ENCODE measurements around the gene OTOGL. TPM values are rescaled to one million over a fixed set of nuclear protein-coding genes. Genes with fewer than 3 reads are reported as not detected.

OTOGL gene
- total RNA-seq, 1 donor from 2014 or later, result 0.09 TPM

DNA sequence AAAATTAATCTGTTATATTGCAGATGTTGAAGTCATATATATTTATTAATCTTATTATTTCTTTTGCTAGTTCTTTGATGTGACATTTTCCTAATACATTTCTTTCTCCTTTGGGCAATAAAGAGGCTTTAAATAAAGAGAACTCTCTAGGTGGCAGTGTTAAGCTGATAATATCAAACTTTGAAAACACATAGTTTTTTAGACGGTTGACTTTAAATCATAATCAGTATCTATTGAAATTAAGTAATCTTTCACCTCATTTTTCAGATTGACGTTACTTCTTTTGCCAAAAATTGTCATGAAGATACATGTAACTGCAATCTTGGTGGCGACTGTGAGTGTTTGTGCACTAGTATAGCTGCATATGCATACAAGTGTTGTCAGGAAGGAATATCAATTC, 213.9 kb downstream of the OTOGL start:
- TF ChIP-seq, protein P1, sequence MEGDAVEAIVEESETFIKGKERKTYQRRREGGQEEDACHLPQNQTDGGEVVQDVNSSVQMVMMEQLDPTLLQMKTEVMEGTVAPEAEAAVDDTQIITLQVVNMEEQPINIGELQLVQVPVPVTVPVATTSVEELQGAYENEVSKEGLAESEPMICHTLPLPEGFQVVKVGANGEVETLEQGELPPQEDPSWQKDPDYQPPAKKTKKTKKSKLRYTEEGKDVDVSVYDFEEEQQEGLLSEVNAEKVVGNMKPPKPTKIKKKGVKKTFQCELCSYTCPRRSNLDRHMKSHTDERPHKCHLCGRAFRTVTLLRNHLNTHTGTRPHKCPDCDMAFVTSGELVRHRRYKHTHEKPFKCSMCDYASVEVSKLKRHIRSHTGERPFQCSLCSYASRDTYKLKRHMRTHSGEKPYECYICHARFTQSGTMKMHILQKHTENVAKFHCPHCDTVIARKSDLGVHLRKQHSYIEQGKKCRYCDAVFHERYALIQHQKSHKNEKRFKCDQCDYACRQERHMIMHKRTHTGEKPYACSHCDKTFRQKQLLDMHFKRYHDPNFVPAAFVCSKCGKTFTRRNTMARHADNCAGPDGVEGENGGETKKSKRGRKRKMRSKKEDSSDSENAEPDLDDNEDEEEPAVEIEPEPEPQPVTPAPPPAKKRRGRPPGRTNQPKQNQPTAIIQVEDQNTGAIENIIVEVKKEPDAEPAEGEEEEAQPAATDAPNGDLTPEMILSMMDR (IDR thresholded peaks at IDR 0.05), result no peak

DNA sequence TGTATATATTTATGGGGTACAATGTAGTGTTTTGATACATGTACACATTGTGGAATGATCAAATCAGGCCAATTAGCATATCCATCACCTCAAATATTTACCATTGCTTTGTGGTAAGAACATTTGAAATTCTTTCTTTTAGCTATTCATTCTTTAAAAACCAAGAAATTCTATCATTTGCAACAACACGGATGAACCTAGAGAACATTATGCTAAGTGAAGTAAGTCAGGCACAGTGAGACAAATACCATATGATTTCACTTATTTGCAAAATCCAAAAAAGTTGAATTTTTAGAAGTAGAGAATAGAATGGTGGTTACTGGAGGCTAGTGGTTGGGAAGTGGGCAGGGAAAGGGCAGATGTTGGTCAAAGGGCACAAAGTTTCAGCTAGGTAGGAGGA, 215.4 kb downstream of the OTOGL start:
- DNase-seq, result no peak
- ATAC-seq, result no peak
- Histone ChIP-seq H3K4me3 (no peak overlapping the region), H3K27me3 (no peaks in the 10 kb centered on the region), H3K36me3 (no peaks in the 10 kb centered on the region), H3K27ac (no peak overlapping the region), H3K9me3 (no peaks in the 10 kb centered on the region), H3K4me1 (no peaks in the 10 kb centered on the region)
- intact Hi-C loops (cut with DNase I), result no loop called here
- TF ChIP-seq, protein P1 (IDR thresholded peaks at IDR 0.05), result no peak

More for the DNA sequence above, 213.9 kb downstream of the OTOGL start:
- H3K4me3 ChIP-seq, result no peak overlapping the region
- no peak for DNase-seq
- intact Hi-C loops (cut with DNase I), result no loop called here
- no peaks in the 10 kb centered on the region for H3K27me3 ChIP-seq
- H3K27ac ChIP-seq, result no peak overlapping the region
- no peaks in the 10 kb centered on the region for H3K4me1 ChIP-seq
- no peak for ATAC-seq
- H3K9me3 ChIP-seq, result no peaks in the 10 kb centered on the region
- no peaks in the 10 kb centered on the region for H3K36me3 ChIP-seq

DNA sequence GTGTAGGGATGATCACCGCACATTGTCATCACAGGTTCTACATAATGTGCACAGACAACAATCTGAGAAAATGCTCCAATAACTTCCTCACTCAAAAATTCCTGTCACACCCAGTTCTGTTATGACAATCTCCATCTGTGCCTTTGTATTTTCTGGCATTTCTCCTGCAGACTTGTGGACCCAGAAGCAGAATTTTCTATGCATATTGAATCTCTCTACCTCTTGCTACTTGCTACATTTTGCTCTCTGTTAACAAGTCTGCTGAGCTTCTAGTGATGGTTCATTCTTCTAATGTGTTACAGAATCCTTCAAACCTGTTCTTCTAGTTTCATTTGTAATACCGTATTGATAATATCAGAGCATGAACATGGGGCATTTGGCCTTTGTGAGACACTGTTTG, 216.9 kb downstream of the OTOGL start:
- DNase-seq (no peak), ATAC-seq (no peak)
- TF ChIP-seq, protein P1 (IDR thresholded peaks at IDR 0.05), result no peak
- H3K4me1 ChIP-seq, result no peaks in the 10 kb centered on the region
- H3K27ac ChIP-seq, result no peak overlapping the region
- no peaks in the 10 kb centered on the region for H3K36me3 ChIP-seq
- no peaks in the 10 kb centered on the region for H3K27me3 ChIP-seq
- intact Hi-C loops (cut with DNase I), result no loop called here
- no peak overlapping the region for H3K4me3 ChIP-seq
- no peaks in the 10 kb centered on the region for H3K9me3 ChIP-seq

DNA sequence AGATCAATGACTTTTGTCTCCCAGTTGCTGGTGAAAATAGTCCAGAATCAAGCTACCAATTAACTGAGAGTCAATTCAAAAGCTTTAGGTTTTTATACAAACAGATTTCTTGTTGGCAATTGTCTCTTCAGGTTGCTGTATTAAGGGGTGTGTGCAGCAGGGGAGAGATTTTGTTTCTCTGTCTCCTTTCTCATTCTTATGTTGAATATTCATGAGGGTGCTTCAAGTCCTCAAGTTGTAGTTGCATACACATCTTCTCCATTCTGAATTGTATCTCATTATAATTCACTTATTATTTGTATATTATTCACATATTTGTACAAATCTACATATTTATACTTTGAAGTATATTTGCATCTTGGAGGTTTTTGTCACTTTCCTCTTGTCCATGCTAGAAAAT, 218.0 kb downstream of the OTOGL start:
- H3K27me3 ChIP-seq, result no peaks in the 10 kb centered on the region
- H3K36me3 ChIP-seq, result no peaks in the 10 kb centered on the region
- TF ChIP-seq, protein P1 (IDR thresholded peaks at IDR 0.05), result no peak
- no peak for ATAC-seq
- DNase-seq, result no peak
- no peaks in the 10 kb centered on the region for H3K4me1 ChIP-seq
- H3K27ac ChIP-seq, result no peak overlapping the region
- H3K9me3 ChIP-seq, result no peaks in the 10 kb centered on the region
- H3K4me3 ChIP-seq, result no peak overlapping the region
- intact Hi-C loops (cut with DNase I), result no loop called here

DNA sequence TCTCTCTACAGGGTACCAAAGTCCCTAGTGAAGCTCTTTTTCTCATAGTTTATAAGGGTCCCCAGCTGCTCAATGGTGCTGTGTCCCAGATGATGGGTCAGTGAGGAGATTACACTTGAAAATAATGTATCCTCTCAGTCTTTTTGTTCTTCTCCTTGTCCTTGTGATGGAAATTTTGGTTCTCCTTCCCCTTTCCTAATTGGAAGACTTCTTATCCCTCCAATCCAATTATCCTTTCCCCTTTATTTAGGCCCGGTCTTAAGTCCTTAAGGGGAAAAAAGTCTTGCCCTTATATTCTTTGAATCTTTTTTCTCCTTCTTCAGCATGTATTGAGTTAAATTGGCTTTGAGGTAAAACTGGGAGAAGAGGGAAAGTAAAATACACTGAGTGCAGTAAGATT, 218.6 kb downstream of the OTOGL start:
- intact Hi-C loops (cut with DNase I), result no loop called here
- Histone ChIP-seq H3K4me3 (no peak overlapping the region), H3K4me1 (no peaks in the 10 kb centered on the region), H3K9me3 (no peaks in the 10 kb centered on the region), H3K36me3 (no peaks in the 10 kb centered on the region), H3K27me3 (no peaks in the 10 kb centered on the region), H3K27ac (no peak overlapping the region)
- DNase-seq (no peak), ATAC-seq (no peak)
- TF ChIP-seq, protein P1 (IDR thresholded peaks at IDR 0.05), result no peak

DNA sequence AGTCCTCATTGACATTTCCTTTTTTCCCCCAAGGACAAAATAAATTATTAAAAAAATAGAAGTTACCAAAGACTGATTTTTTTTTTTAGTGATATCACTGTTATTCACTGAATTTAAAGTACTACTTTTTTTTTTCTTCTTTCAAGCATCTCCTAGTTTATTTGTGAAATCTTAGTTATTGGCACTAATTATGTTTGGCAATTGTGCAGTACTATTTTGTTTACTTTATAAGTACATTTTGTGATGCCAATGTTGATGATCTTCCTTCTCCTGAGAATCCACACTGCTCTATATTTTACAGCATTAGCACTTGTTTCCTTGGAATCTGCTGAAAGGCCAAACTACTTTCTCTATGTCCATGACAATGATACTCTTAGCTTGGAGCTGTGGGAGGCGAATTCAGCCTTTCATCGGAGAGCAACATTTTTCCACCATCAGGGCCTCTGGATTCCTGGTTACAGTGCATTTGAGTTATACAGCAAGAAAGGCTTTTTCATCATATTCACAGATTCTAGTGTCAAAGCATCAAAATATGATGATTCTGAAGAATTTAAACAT, 220.9 kb downstream of the OTOGL start:
- no peak overlapping the region for H3K27ac ChIP-seq
- ATAC-seq (no peak), DNase-seq (no peak)
- intact Hi-C loops (cut with DNase I), result no loop called here
- no peaks in the 10 kb centered on the region for H3K4me1 ChIP-seq
- TF ChIP-seq, protein P1 (IDR thresholded peaks at IDR 0.05), result no peak
- H3K9me3 ChIP-seq, result no peaks in the 10 kb centered on the region
- H3K4me3 ChIP-seq, result no peak overlapping the region
- H3K27me3 ChIP-seq, result no peaks in the 10 kb centered on the region
- no peaks in the 10 kb centered on the region for H3K36me3 ChIP-seq
